H1 (cell line): ENCODE results near the gene INTS1. TPM values are rescaled to one million over a fixed set of nuclear protein-coding genes. Genes with fewer than 3 reads are reported as not detected.

ENCODE experiments used
- CTCF ChIA-PET: fragments of 300-600 bp; sonication (Branson Sonifier 250); formaldehyde crosslinking; loops from one replicate; lab custom pipeline; 2021; ENCODE audit not compliant: partially characterized antibody; lab: Charles Lee
- POLR2A ChIA-PET: fragments of 300-600 bp; sonication (Branson Sonifier 250); formaldehyde crosslinking; loops from one replicate; lab custom pipeline; 2021; ENCODE audit warnings: inconsistent platforms; ENCODE audit not compliant: partially characterized antibody; lab: Charles Lee
- DNase-seq, 2 experiments: peaks; one replicate each; pipeline versions ENCODE4 v3.0.0 to v3.0.0-alpha.2; 2010 to 2022; ENCODE audit warnings: low spot score in 2 of 2, low read depth in 1 of 2, mixed read lengths in 1 of 2
- FAIRE-seq: peaks from 2 replicates; lab custom pipeline; 2011; peaks lifted over from hg19 to GRCh38; lab: Jason Lieb, UNC
- H2AFZ ChIP-seq: 2 replicates; pipeline ENCODE4 v1.8.1; 2012; ENCODE audit warnings: low read length, inconsistent platforms
- H2AK5ac ChIP-seq: 2 replicates; pipeline ENCODE4 v1.6.1; 2013; ENCODE audit warnings: low read depth, low read length
- H2BK120ac ChIP-seq: replicated peaks from 2 replicates; pipeline ENCODE3; 2013; ENCODE audit warnings: low read depth, low read length, inconsistent platforms
- H2BK12ac ChIP-seq: 2 replicates; pipeline ENCODE4 v1.6.1; 2013; ENCODE audit warnings: low read depth, low read length
- H2BK15ac ChIP-seq: 2 replicates; pipeline ENCODE4 v1.6.1; 2013; ENCODE audit warnings: low read length
- H2BK20ac ChIP-seq: 2 replicates; pipeline ENCODE4 v1.6.1; 2013; ENCODE audit warnings: low read length
- H2BK5ac ChIP-seq: 2 replicates; pipeline ENCODE4 v1.6.1; 2013; ENCODE audit warnings: low read depth, low read length
- H3K14ac ChIP-seq: 2 replicates; pipeline ENCODE4 v1.6.1; 2013; ENCODE audit warnings: inconsistent platforms; ENCODE audit not compliant: insufficient read length
- H3K18ac ChIP-seq: 2 replicates; pipeline ENCODE4 v1.6.1; 2013; ENCODE audit warnings: low read length; ENCODE audit errors: extremely low read depth
- H3K23ac ChIP-seq: 2 replicates; pipeline ENCODE4 v1.6.1; 2013; ENCODE audit warnings: inconsistent platforms; ENCODE audit not compliant: insufficient read length
- H3K23me2 ChIP-seq: 2 replicates; pipeline ENCODE4 v1.6.1; 2013; ENCODE audit warnings: low read depth, low read length
- H3K27ac ChIP-seq: 2 replicates; pipeline ENCODE4 v1.6.1; 2011; ENCODE audit warnings: low read depth, low read length, inconsistent platforms
- H3K27me3 ChIP-seq, 4 experiments: replicated peaks in 1 of 4; 1 replicate in 1 of 4; 2 replicates in 3 of 4; pipeline versions ENCODE4 v1.6.1 to v1.8.1; 2011 to 2013; ENCODE audit warnings: low read length in 3 of 4, mild to moderate bottlenecking in 3 of 4, inconsistent platforms in 2 of 4, mixed read lengths in 2 of 4, moderate library complexity in 1 of 4; ENCODE audit not compliant: control insufficient read depth in 3 of 4, insufficient read depth in 3 of 4; ENCODE audit errors: extremely low read depth in 1 of 4
- H3K36me3 ChIP-seq, 4 experiments: 2 replicates each; pipeline versions ENCODE4 v1.6.1 to v1.8.1; 2011 to 2013; ENCODE audit warnings: mild to moderate bottlenecking in 4 of 4, low read length in 3 of 4, moderate library complexity in 2 of 4, control low read depth in 1 of 4, inconsistent platforms in 1 of 4; ENCODE audit not compliant: insufficient read depth in 4 of 4, control insufficient read depth in 2 of 4
- H3K4ac ChIP-seq: replicated peaks from 2 replicates; pipeline ENCODE3; 2013; ENCODE audit warnings: low read length, low read depth, mixed read lengths, inconsistent platforms; ENCODE audit not compliant: insufficient read length
- H3K4me1 ChIP-seq, 4 experiments: replicated peaks in 1 of 4; 1 replicate in 1 of 4; 2 replicates in 3 of 4; pipeline versions ENCODE4 v1.6.1 to v1.8.1; 2011 to 2013; ENCODE audit warnings: low read length in 3 of 4, inconsistent platforms in 2 of 4, mixed read lengths in 1 of 4; ENCODE audit not compliant: insufficient read depth in 4 of 4, control insufficient read depth in 3 of 4
- H3K4me2 ChIP-seq, 2 experiments: 2 replicates each; pipeline versions ENCODE4 v1.6.1 to v1.8.1; 2011 to 2013; ENCODE audit warnings: low read depth in 2 of 2, low read length in 2 of 2, control low read depth in 1 of 2, inconsistent platforms in 1 of 2, mild to moderate bottlenecking in 1 of 2; ENCODE audit not compliant: insufficient read depth in 1 of 2
- H3K4me3 ChIP-seq, 4 experiments: fragments of 200-600, 300-600 bp in 1 of 4; sonication (generic), shearing (Covaris generic), sonication (Bioruptor Twin) in 1 of 4; 2 replicates each; pipeline versions ENCODE4 v1.5.1 to v1.8.1; 2011 to 2016; ENCODE audit warnings: low read length in 4 of 4, low read depth in 3 of 4, control low read depth in 2 of 4, inconsistent platforms in 2 of 4, mild to moderate bottlenecking in 2 of 4, mixed read lengths in 1 of 4, moderate library complexity in 1 of 4; ENCODE audit not compliant: insufficient read depth in 2 of 4; ENCODE audit errors: extremely low read depth in 1 of 4
- H3K56ac ChIP-seq: replicated peaks from 2 replicates; pipeline ENCODE3; 2013; ENCODE audit warnings: low read depth, mild to moderate bottlenecking, mixed read lengths, low read length, inconsistent platforms; ENCODE audit not compliant: insufficient read length
- H3K79me1 ChIP-seq: 2 replicates; pipeline ENCODE4 v1.6.1; 2013; ENCODE audit warnings: low read depth, low read length, control low read depth
- H3K79me2 ChIP-seq, 2 experiments: 2 replicates each; pipeline versions ENCODE4 v1.6.1 to v1.8.1; 2012 to 2013; ENCODE audit warnings: low read length in 2 of 2, mild to moderate bottlenecking in 2 of 2, inconsistent platforms in 1 of 2; ENCODE audit not compliant: insufficient read depth in 2 of 2, control insufficient read depth in 1 of 2
- H3K9ac ChIP-seq, 4 experiments: replicated peaks in 1 of 4; 1 replicate in 1 of 4; 2 replicates in 3 of 4; pipeline versions ENCODE4 v1.6.1 to v1.8.1; 2011 to 2013; ENCODE audit warnings: low read depth in 3 of 4, low read length in 3 of 4, control low read depth in 2 of 4, mild to moderate bottlenecking in 2 of 4, moderate library complexity in 2 of 4, inconsistent platforms in 1 of 4; ENCODE audit errors: extremely low read depth in 1 of 4
- H3K9me3 ChIP-seq, 2 experiments: 2 replicates each; pipeline versions ENCODE4 v1.6.1 to v1.8.1; 2012 to 2013; ENCODE audit warnings: mild to moderate bottlenecking in 2 of 2, moderate library complexity in 2 of 2, control low read depth in 1 of 2, inconsistent platforms in 1 of 2, low read depth in 1 of 2, low read length in 1 of 2, mixed read lengths in 1 of 2; ENCODE audit not compliant: insufficient read depth in 2 of 2
- H4K20me1 ChIP-seq, 2 experiments: replicated peaks in 1 of 2; 2 replicates each; pipeline versions ENCODE3 to v1.8.1; 2011 to 2013; ENCODE audit warnings: inconsistent platforms in 2 of 2, low read length in 2 of 2, mild to moderate bottlenecking in 1 of 2; ENCODE audit not compliant: insufficient read depth in 2 of 2, control insufficient read depth in 1 of 2
- H4K5ac ChIP-seq: 2 replicates; pipeline ENCODE4 v1.6.1; 2013; ENCODE audit warnings: low read length, low read depth, mixed read lengths, inconsistent platforms; ENCODE audit not compliant: insufficient read length
- H4K8ac ChIP-seq: 2 replicates; pipeline ENCODE4 v1.8.0; 2013; ENCODE audit warnings: mild to moderate bottlenecking, moderate library complexity, low read length, inconsistent platforms; ENCODE audit not compliant: insufficient read depth; ENCODE audit errors: extremely low read depth
- H4K91ac ChIP-seq: replicated peaks from 2 replicates; pipeline ENCODE3; 2013; ENCODE audit warnings: low read length, mixed read lengths, inconsistent platforms; ENCODE audit not compliant: insufficient read length
- TAF1 ChIP-seq: IDR thresholded peaks from 2 replicates; pipeline ENCODE4 v1.6.1; 2011; ENCODE audit warnings: mild to moderate bottlenecking, low read depth, low read length
- WGBS, 2 experiments: shearing (Covaris generic) in 1 of 2; methylation state at CpG; one replicate each; pipeline versions ENCODE4 v1.1.6 to v1.1.7; 2013 to 2015; ENCODE audit warnings: low lambda C conversion rate in 2 of 2, mixed read lengths in 2 of 2, inconsistent platforms in 1 of 2, low coverage in 1 of 2, missing lambda C conversion rate in 1 of 2; ENCODE audit not compliant: insufficient replicate concordance in 2 of 2, insufficient coverage in 1 of 2, insufficient read length in 1 of 2; ENCODE audit errors: extremely low coverage in 1 of 2, missing lambda C conversion rate in 1 of 2; 5-methylcytosine and 5-hydroxymethylcytosine counted together
- polyA plus RNA-seq, 7 experiments: library from polyadenylated mRNA; depleted of rRNA in 3 of 7; stranded (reverse) in 5 of 7; unstranded in 2 of 7; fragments of >200 nt in 5 of 7; fragments of 200-250 nt in 2 of 7; gene quantifications; 1 replicate in 5 of 7; 2 replicates in 1 of 7; 4 replicates in 1 of 7; pipeline versions ENCODE4 v1.2.1 to v1.2.3, GENCODE V29; 2011 to 2013; ENCODE audit warnings: missing spikeins in 2 of 7, mixed read lengths in 2 of 7
- total RNA-seq: library from RNA; stranded (reverse); fragmentation: NEBNext Ultra II Directional; extraction: Animal tissue kit (Norgen Biotek cat#: 25700); gene quantifications from 2 replicates; pipeline ENCODE4 v1.2.1, GENCODE V29; 2021

Gene INTS1
- total and polyA plus RNA-seq, 2 of the 8 experiments (the other 6 are each of a cell fraction or from before 2014, with no cell fraction given), result 76.9 to 104 TPM

DNA sequence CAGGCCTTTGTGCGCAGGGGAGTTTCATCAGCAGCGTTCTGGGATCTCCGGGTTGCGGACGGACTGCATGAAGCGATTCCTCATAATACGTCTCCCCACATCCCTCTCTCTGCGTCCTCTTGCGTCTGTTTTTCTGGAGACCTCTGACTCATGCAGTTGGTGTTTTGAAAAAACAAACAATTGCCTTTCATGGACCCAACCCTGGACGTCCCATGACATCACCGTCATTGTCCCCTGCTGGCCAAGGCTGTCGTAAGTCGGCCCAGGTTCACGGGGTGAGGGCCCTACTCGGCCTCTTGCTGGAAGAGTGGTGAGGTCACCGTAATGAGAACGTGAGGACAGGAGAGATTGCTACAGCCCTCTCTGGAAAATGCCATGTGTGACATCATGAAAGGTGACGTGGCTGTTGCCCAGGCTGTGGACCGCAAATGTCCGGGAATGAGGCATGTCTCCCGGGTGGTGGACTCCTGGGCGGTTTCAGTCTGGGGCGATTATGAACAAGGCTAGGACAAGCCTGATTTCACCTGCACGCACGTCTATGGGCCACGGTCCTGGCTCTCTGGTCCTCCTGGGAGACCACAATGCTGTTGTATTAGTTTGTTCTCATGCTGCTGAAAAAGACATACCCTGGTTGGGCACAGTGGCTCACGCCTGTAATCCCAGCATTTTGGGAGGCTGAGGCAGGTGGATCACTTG, 16.5 kb upstream of the INTS1 start:
- no peak overlapping the region for H3K23ac ChIP-seq
- no peak overlapping the region for H3K4me2 ChIP-seq
- FAIRE-seq, result no peak

More for the DNA sequence above, 16.5 kb upstream of the INTS1 start:
- Histone ChIP-seq H3K27me3 (no peaks in the 10 kb centered on the region), H2BK12ac (peak overlapping the region; percentile 27; the same call in 1 of the 2 replicates), H3K4ac (no peak overlapping the region), H3K9me3 (no peaks in the 10 kb centered on the region), H4K20me1 (no peaks in the 10 kb centered on the region), H3K4me1 (peaks cover 0 to 11% (median 3%) of the 10 kb centered on the region in 4 experiments; a peak in 4 of 7 replicates), H4K91ac (no peak overlapping the region), H4K8ac (no peak overlapping the region), H2BK15ac (no peak overlapping the region), H2BK5ac (no peak overlapping the region), H3K79me1 (no peaks in the 10 kb centered on the region), H3K9ac (no peak overlapping the region; a peak in 1 of 7 replicates), H2BK20ac (no peak overlapping the region), H3K14ac (no peak overlapping the region), H3K56ac (no peak overlapping the region), H2AK5ac (no peak overlapping the region), H3K23me2 (no peaks in the 10 kb centered on the region), H3K36me3 (no peaks in the 10 kb centered on the region), H3K4me3 (no peak overlapping the region), H2BK120ac (no peak overlapping the region), H3K18ac (no peak overlapping the region), H3K27ac (no peak overlapping the region), H3K79me2 (no peaks in the 10 kb centered on the region), H2AFZ (no peak overlapping the region), H4K5ac (no peak overlapping the region)
- CTCF ChIA-PET, result no interaction called here
- WGBS, 2 experiments, result 85% methylated on average over 27 of the region's 27 CpGs; no CpG with 5 or more reads in 1 of the 2 experiments
- DNase-seq, result no peak
- no peak for TF ChIP-seq TAF1
- POLR2A ChIA-PET, result no interaction called here
